Stomach (tissue), 9 donors: ENCODE results near the gene TACC3. TPM values are rescaled to one million over a fixed set of nuclear protein-coding genes. Genes with fewer than 3 reads are reported as not detected.
A peak's percentile ranks its signal among the peaks of the same experiment; 100 is the strongest.

Experiments
- DNase-seq, 2 donors: peaks; one replicate each; pipeline versions ENCODE4 v3.0.0 to v3.0.0-alpha.2; 2013 to 2019
- H3K27ac ChIP-seq, 5 donors: fragments of 200-600 bp in 4 of 5; sonication (generic) in 4 of 5; one replicate each; pipeline ENCODE4 v1.5.1; 2013 to 2019; ENCODE audit warnings: mild to moderate bottlenecking in 1 of 5, moderate library complexity in 1 of 5
- H3K27me3 ChIP-seq, 3 donors: fragments of 200-600 bp; sonication (generic); one replicate each; pipeline ENCODE4 v1.5.1; 2017 to 2019; ENCODE audit warnings: mixed run types in 1 of 3
- H3K36me3 ChIP-seq, 4 donors: fragments of 200-600 bp; sonication (generic); 1 replicate in 3 of 4; 2 replicates in 1 of 4; pipeline ENCODE4 v1.5.1; 2016 to 2019
- H3K4me1 ChIP-seq, 4 donors: fragments of 200-600 bp; sonication (generic); one replicate each; pipeline ENCODE4 v1.5.1; 2016 to 2019
- H3K4me3 ChIP-seq, 4 donors: fragments of 200-600 bp; sonication (generic) in 3 of 4; one replicate each; pipeline ENCODE4 v1.5.1; 2016 to 2019; ENCODE audit warnings: mild to moderate bottlenecking in 1 of 4
- H3K9me3 ChIP-seq, 4 donors: fragments of 200-600 bp; sonication (generic); one replicate each; pipeline ENCODE4 v1.5.1; 2016 to 2019
- EP300 ChIP-seq: sonication (generic); formaldehyde crosslinking; IDR thresholded peaks from one replicate; pipeline ENCODE4 v1.6.1; 2017; ENCODE audit warnings: antibody characterized with exemption
- POLR2A ChIP-seq, 4 donors: fragments of 450-650 bp; IDR thresholded peaks; one replicate each; pipeline ENCODE4 v1.6.1; 2016; ENCODE audit warnings: antibody characterized with exemption in 4 of 4, control low read depth in 2 of 4, mild to moderate bottlenecking in 1 of 4, moderate library complexity in 1 of 4
- POLR2AphosphoS5 ChIP-seq, 3 donors: sonication (generic); formaldehyde crosslinking; IDR thresholded peaks; one replicate each; pipeline ENCODE4 v1.6.1; 2016; ENCODE audit warnings: antibody characterized with exemption in 3 of 3
- WGBS, 5 donors: extraction: QIAGEN DNeasy Blood & Tissue Kit in 3 of 5; methylation state at CpG; one replicate each; pipeline versions ENCODE4 v1.1.5 to v1.1.7; 2013 to 2018; 5-methylcytosine and 5-hydroxymethylcytosine counted together
- intact Hi-C: fragments of 100-400 bp; cut with DNase I; formaldehyde crosslinking; loops from one replicate; pipeline ENCODE4 v1.15.1; 2023; ENCODE audit warnings: low total_unique reads
- polyA plus RNA-seq, 3 donors: library from polyadenylated mRNA; stranded (reverse); fragments of 200-250 nt; gene quantifications; one replicate each; pipeline ENCODE4 v1.2.3, GENCODE V29; 2013
- total RNA-seq, 5 donors: library from RNA; depleted of rRNA; stranded (reverse); fragments of >200 nt; gene quantifications; one replicate each; pipeline versions ENCODE4 v1.1.0 to v1.2.3, GENCODE V29; 2014 to 2016
- TF ChIP-seq, protein P1 (sequence below), 7 experiments: fragments of 450-650 bp in 4 of 7; fragments of 200-600 bp in 3 of 7; sonication (generic) in 3 of 7; IDR thresholded peaks; one replicate each; pipeline ENCODE4 v1.5.1; 2016 to 2019; ENCODE audit warnings: antibody characterized with exemption in 7 of 7, control low read depth in 2 of 7, mild to moderate bottlenecking in 1 of 7
- donor health status: healthy with polysubstance abuse.
- donor health status: Bipolar disorder and iron deficiency.
- donor health status: healthy.

The TACC3 gene
- total and polyA plus RNA-seq, 8 donors, result 7.2 to 74.1 (median 24.8) TPM

GRCh38 chr4:1768367-1769034, 47.2 kb downstream of the TACC3 start:
- intact Hi-C loops, result no loop called here
- DNase-seq, result peak in 1 of 2 donors; percentile 90
- peaks cover 18 to 45% (median 43%) of the 10 kb centered on the region in 4 donors for H3K4me1 ChIP-seq
- TF ChIP-seq, protein P1, sequence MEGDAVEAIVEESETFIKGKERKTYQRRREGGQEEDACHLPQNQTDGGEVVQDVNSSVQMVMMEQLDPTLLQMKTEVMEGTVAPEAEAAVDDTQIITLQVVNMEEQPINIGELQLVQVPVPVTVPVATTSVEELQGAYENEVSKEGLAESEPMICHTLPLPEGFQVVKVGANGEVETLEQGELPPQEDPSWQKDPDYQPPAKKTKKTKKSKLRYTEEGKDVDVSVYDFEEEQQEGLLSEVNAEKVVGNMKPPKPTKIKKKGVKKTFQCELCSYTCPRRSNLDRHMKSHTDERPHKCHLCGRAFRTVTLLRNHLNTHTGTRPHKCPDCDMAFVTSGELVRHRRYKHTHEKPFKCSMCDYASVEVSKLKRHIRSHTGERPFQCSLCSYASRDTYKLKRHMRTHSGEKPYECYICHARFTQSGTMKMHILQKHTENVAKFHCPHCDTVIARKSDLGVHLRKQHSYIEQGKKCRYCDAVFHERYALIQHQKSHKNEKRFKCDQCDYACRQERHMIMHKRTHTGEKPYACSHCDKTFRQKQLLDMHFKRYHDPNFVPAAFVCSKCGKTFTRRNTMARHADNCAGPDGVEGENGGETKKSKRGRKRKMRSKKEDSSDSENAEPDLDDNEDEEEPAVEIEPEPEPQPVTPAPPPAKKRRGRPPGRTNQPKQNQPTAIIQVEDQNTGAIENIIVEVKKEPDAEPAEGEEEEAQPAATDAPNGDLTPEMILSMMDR (IDR thresholded peaks at IDR 0.05), result no peak
- no peak for TF ChIP-seq POLR2AphosphoS5 (IDR thresholded peaks at IDR 0.05)
- no peak for TF ChIP-seq POLR2A (IDR thresholded peaks at IDR 0.05)
- no peak for TF ChIP-seq EP300
- peaks cover 0 to 98% (median 10%) of the 10 kb centered on the region in 3 donors for H3K27me3 ChIP-seq
- no peaks in the 10 kb centered on the region for H3K36me3 ChIP-seq
- H3K27ac ChIP-seq, result no peak overlapping the region
- H3K9me3 ChIP-seq, result no peaks in the 10 kb centered on the region
- 49 to 72% (median 51%) methylated on average over 14 to 23 of the region's 23 CpGs for WGBS, 5 donors
- H3K4me3 ChIP-seq, result no peak overlapping the region

DNA sequence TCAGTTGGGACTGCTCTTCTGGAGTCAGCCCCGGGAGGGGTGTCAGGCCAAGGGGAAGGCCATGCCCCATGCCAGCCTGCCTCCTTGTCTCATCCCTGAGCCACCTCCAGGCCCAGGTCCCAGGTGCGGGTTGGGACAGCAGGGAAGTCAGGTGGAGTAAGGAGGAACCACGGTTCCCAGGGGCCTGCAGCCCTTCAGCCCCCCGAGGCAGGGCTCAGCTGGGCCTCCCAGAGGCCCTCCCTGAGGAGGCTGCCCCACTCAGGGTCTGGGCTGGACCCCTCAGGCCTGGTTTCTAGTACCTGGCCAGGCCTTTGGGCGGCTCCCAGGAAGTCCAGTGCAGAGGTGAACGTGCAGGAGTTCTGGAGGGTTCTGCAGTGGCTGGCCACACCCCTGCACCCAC, 48.4 kb downstream of the TACC3 start:
- H3K9me3 ChIP-seq, result no peaks in the 10 kb centered on the region
- TF ChIP-seq EP300, result no peak
- TF ChIP-seq POLR2AphosphoS5 (IDR thresholded peaks at IDR 0.05), result no peak
- TF ChIP-seq, protein P1 (IDR thresholded peaks at IDR 0.05), result no peak
- no peak for TF ChIP-seq POLR2A (IDR thresholded peaks at IDR 0.05)
- WGBS, 5 donors, result 76 to 94% (median 76%) methylated on average over 3 to 6 of the region's 6 CpGs
- intact Hi-C loops, result no loop called here
- no peak overlapping the region for H3K4me3 ChIP-seq
- no peaks in the 10 kb centered on the region for H3K36me3 ChIP-seq
- DNase-seq, result no peak
- peaks cover 12 to 39% (median 35%) of the 10 kb centered on the region in 4 donors for H3K4me1 ChIP-seq
- no peak overlapping the region for H3K27ac ChIP-seq
- H3K27me3 ChIP-seq, result peaks cover 0 to 88% (median 10%) of the 10 kb centered on the region in 3 donors

DNA sequence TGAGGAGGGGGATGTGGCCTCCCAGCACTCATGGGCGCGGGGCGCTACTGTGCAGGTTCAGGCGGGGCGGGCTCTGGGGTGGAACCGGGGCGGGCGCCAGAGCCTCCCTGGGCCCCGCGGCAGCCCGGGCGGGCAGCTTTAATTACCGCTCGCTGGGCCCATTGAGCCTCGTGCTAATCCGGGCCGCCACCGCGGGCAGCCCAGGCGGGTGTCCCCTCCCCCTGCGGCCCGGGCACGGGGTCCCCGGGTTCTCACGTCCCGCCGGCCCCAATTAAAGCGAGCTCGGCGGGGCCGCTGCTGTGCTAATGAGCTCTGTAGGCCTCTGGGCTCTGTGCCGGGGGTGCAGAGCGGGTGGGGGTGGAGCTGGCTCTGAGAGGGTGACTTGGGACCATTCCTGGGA, 48.9 kb downstream of the TACC3 start:
- Histone ChIP-seq H3K27ac (no peak overlapping the region), H3K36me3 (no peaks in the 10 kb centered on the region), H3K27me3 (peaks cover 0 to 83% (median 10%) of the 10 kb centered on the region in 3 donors), H3K4me3 (no peak overlapping the region), H3K9me3 (no peaks in the 10 kb centered on the region), H3K4me1 (peaks cover 12 to 39% (median 35%) of the 10 kb centered on the region in 4 donors)
- WGBS, 5 donors, result 31 to 83% (median 57%) methylated on average over 16 to 33 of the region's 33 CpGs
- TF ChIP-seq EP300 (no peak), POLR2A (IDR thresholded peaks at IDR 0.05) (no peak)
- DNase-seq, result no peak
- intact Hi-C loops, result no loop called here

GRCh38 chr4:1770791-1771231, 49.5 kb downstream of the TACC3 start:
- Histone ChIP-seq H3K27me3 (peaks cover 0 to 80% (median 10%) of the 10 kb centered on the region in 3 donors), H3K4me1 (peaks cover 12 to 38% (median 34%) of the 10 kb centered on the region in 4 donors), H3K27ac (no peak overlapping the region), H3K4me3 (no peak overlapping the region), H3K36me3 (no peaks in the 10 kb centered on the region), H3K9me3 (no peaks in the 10 kb centered on the region)
- DNase-seq, result no peak
- TF ChIP-seq POLR2A (IDR thresholded peaks at IDR 0.05), result no peak
- no peak for TF ChIP-seq EP300
- TF ChIP-seq, protein P1 (IDR thresholded peaks at IDR 0.05), result no peak
- no peak for TF ChIP-seq POLR2AphosphoS5 (IDR thresholded peaks at IDR 0.05)
- WGBS, 5 donors, result 75 to 88% (median 83%) methylated on average over 6 to 11 of the region's 11 CpGs
- intact Hi-C loops, result no loop called here
